ENCODE results near the gene DDOST.
A peak's percentile ranks its signal among the peaks of the same experiment; 100 is the strongest.

The DDOST gene

DNA sequence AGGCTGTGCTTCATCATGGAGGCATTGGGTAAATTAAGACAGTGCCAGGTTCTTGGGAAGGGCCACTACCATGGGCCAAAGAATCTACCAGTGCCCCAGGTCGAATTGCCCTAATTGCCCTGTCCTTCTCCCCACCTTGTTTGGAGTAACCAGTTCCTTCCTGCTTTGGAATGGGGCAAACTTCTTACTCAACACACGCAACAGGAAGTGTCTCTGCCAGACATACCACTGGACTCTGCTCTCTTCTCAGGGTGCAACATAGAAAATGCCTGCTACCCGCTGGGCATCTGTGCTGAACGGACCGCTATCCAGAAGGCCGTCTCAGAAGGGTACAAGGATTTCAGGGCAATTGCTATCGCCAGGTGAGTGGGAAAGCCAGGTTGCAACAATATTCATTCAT is 56.5 kb downstream of the DDOST start:
- TF ChIP-seq, protein P1, sequence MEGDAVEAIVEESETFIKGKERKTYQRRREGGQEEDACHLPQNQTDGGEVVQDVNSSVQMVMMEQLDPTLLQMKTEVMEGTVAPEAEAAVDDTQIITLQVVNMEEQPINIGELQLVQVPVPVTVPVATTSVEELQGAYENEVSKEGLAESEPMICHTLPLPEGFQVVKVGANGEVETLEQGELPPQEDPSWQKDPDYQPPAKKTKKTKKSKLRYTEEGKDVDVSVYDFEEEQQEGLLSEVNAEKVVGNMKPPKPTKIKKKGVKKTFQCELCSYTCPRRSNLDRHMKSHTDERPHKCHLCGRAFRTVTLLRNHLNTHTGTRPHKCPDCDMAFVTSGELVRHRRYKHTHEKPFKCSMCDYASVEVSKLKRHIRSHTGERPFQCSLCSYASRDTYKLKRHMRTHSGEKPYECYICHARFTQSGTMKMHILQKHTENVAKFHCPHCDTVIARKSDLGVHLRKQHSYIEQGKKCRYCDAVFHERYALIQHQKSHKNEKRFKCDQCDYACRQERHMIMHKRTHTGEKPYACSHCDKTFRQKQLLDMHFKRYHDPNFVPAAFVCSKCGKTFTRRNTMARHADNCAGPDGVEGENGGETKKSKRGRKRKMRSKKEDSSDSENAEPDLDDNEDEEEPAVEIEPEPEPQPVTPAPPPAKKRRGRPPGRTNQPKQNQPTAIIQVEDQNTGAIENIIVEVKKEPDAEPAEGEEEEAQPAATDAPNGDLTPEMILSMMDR (IDR thresholded peaks at IDR 0.05; ENCODE audit: low read depth, low read length) = no peak
- no peak for TF ChIP-seq MYC (IDR thresholded peaks at IDR 0.05; ENCODE audit: low read depth, low read length)
- no peak for TF ChIP-seq POLR2A (IDR thresholded peaks at IDR 0.05; ENCODE audit: extremely low read depth, insufficient read length)
- TF ChIP-seq, protein P2, sequence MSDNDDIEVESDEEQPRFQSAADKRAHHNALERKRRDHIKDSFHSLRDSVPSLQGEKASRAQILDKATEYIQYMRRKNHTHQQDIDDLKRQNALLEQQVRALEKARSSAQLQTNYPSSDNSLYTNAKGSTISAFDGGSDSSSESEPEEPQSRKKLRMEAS (IDR thresholded peaks at IDR 0.05; ENCODE audit: low read depth, low read length) = no peak
- peak; percentile 52 for DNase-seq (ENCODE audit: low read depth)
- H3K4me3 ChIP-seq (ENCODE audit: low read depth, low read length) = no peak overlapping the region

DNA sequence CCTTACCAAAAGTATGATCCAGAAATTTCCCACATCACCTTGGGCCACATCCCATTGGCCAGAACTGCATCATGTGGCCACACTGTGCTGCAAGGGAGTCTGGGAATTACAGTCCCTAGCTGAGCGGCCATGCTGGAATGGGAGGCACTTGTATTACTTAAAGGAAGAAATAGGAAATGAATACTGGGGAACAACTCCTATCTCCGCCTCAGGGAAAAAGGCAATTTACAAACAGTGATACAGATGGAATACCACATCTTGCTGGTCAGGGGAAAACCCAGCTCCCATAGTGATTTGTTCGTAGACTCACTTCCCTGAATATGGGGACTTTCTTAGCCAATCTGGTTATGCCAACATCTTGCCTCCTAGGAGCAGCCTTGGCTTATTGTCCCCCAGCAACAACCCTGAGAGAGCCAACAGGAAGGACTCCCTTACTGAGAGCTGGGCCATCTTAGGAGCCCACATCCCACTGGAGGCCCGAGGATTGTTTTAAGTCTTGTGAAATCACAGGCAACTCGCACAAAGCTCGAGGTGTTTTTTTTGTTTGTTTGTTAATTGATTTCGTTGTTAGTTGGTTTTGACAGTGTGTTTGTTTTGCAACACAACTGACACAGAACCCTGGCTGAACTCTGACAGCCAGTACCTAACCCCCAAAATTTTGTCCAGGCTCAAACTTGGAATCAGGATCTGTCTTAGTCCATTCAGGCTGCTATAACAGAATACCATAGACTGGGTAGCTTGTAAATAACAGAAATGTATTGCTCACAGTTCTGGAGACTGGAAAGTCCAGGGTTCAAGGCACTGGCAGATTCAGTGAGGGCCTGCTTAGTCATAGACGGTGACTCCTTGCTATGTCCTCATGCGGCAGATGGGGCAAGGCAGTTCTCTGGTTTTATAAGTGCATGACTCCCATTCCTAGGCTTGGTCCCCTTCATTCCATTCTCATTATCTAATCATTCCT is 57.4 kb downstream of the DDOST start:
- peak; percentile 53 for DNase-seq (ENCODE audit: low read depth)
- TF ChIP-seq POLR2A (IDR thresholded peaks at IDR 0.05; ENCODE audit: extremely low read depth, insufficient read length) (no peak), MYC (IDR thresholded peaks at IDR 0.05; ENCODE audit: low read depth, low read length) (no peak)
- TF ChIP-seq, protein P2 (IDR thresholded peaks at IDR 0.05; ENCODE audit: low read depth, low read length) = no peak
- TF ChIP-seq, protein P1 (IDR thresholded peaks at IDR 0.05; ENCODE audit: low read depth, low read length) = no peak
- no peak overlapping the region for H3K4me3 ChIP-seq (ENCODE audit: low read depth, low read length)

DNA sequence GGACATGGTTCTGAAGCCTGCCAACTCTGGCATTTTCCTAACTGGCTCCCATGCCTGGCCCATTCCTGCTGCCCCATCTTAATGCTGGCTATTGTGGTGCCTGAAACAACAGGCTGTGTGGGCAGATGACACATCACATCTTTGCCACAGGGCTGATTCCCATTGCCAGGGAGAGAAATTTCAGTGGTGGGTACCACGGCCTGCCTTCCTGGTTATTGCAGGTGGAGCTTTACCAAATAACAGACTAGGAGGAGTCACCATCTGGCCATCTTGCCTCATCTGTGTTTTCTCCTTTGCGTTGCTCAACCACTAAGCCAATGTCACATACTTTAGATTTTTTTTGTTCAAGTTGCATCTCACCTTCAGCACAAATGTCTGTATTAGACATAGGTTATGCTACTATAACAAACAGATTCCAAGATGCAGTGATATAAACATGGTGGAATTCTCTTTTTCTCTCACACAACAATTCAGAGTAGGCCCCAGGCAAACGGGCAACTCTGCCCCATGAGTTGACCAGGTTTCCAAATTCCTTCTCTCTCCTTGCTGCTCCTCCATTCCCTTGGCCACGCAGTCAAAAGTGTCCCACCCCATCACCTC is 58.2 kb downstream of the DDOST start:
- no peak for DNase-seq (ENCODE audit: low read depth)
- TF ChIP-seq POLR2A (IDR thresholded peaks at IDR 0.05; ENCODE audit: extremely low read depth, insufficient read length) (no peak), MYC (IDR thresholded peaks at IDR 0.05; ENCODE audit: low read depth, low read length) (no peak)
- TF ChIP-seq, protein P2 (IDR thresholded peaks at IDR 0.05; ENCODE audit: low read depth, low read length) = no peak
- TF ChIP-seq, protein P1 (IDR thresholded peaks at IDR 0.05; ENCODE audit: low read depth, low read length) = no peak
- H3K4me3 ChIP-seq (ENCODE audit: low read depth, low read length) = no peak overlapping the region
